ENCODE measurements around the gene KDM4D.

DNA sequence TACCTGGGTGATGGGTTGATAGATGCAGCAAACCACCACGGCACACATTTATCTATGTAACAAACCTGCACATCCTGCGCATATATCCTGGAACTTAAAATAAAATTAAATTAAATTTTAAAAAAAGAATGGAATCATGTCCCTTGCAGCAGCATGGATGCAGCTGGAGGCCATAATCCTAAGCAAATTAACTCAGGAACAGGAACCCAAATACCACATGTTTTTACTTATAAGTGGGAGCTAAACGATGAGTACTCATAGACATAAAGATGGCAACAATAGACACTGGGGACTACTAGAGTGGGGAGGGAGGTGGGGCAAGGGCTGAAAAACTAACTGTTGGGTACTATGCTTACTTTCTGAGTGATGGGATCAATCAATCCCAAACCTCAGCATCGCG is 41.0 kb upstream of the KDM4D start:
- TF ChIP-seq CTCF (IDR thresholded peaks at IDR 0.05 in 4 of 5, conservative IDR thresholded peaks at IDR 0.05 in 1 of 5) (no peak), POLR2A (IDR thresholded peaks at IDR 0.05) (no peak)

All from gastrocnemius medialis (tissue), 4 donors.